Measurements from ENCODE around the gene HARBI1. TPM values are rescaled to one million over a fixed set of nuclear protein-coding genes. Genes with fewer than 3 reads are reported as not detected.

HARBI1 gene
- total and polyA plus RNA-seq, 9 of the 15 experiments (the other 6 are each of a cell fraction or from before 2014, with no cell fraction given) = 3.5 to 8.4 (median 5.5) TPM

DNA sequence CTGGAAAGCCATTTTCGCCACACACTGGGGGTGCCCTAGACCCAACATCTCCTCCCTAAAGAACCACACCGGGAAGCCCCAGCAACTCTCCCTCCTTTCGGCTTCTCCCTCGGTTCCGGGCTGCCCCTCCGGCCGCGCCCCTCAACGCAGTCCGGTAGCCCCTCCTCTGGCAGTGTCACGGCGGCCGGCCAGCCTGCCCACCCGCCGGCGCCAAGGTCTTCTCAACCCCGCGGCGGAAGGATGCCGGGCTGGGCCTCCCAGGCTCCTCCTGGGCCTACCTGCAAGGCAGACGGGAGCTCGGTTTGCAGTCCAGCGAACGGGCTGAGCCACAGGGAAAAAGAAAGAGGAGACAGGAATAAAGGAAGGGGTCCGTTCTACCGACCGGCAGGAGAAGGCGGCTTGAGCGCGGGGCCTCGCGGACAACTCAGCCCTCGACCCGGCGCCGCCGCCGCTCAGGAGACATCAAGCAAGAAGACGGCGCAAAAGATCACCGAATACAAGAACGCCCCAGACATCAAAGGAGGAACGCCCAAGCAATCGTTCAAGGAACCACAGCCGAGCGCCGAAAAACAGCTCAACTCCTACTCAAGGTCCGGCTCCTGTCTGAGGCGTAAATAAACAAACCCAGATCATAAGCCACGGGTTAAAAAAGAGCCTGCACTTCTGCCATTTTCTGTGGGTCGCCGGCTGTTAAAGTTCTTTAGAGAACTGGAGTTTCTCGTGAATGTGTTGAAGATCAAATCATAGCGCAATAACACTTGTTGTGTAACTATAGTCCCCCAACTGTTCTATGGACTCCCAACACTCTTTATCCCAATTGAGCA, 23.3 kb downstream of the HARBI1 start, which contains the start of gene AMBRA1 (continued):
- TF ChIP-seq, protein P1, sequence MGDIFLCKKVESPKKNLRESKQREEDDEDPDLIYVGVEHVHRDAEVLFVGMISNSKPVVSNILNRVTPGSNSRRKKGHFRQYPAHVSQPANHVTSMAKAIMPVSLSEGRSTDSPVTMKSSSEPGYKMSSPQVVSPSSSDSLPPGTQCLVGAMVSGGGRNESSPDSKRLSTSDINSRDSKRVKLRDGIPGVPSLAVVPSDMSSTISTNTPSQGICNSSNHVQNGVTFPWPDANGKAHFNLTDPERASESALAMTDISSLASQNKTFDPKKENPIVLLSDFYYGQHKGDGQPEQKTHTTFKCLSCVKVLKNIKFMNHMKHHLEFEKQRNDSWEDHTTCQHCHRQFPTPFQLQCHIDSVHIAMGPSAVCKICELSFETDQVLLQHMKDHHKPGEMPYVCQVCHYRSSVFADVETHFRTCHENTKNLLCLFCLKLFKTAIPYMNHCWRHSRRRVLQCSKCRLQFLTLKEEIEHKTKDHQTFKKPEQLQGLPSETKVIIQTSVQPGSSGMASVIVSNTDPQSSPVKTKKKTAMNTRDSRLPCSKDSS (IDR thresholded peaks at IDR 0.05; ENCODE audit: low read depth, partially characterized antibody) = no peak
- no peak for TF ChIP-seq RUNX1 (IDR thresholded peaks at IDR 0.05; ENCODE audit: low read depth)
- no peak for TF ChIP-seq TEAD4 (IDR thresholded peaks at IDR 0.05; ENCODE audit: low read length)
- 0 out of 2 replicates have a peak, but pooled peaks have one; percentile 22 for TF ChIP-seq TEAD4 (CRISPR knock-in tag; IDR thresholded peaks at IDR 0.05; ENCODE audit: borderline replicate concordance)
- TF ChIP-seq SMAD4 (CRISPR knock-in tag; conservative IDR thresholded peaks at IDR 0.05) = peak; percentile 87
- TF ChIP-seq JUN (IDR thresholded peaks at IDR 0.05; ENCODE audit: borderline replicate concordance, low read depth, low read length) = peak; percentile 41; the same call in 1 of the 2 replicates
- no peak; the same call in 1 of the 2 replicates for TF ChIP-seq JUN (CRISPR knock-in tag; IDR thresholded peaks at IDR 0.05; ENCODE audit: borderline replicate concordance)
- peak; percentile 48 for TF ChIP-seq TCF3 (CRISPR knock-in tag; IDR thresholded peaks at IDR 0.05)
- no peak for TF ChIP-seq ZNF586 (CRISPR knock-in tag; conservative IDR thresholded peaks at IDR 0.05)
- peak; percentile 60 to 75; a peak in 2 of 4 replicates for TF ChIP-seq TBL1XR1 (IDR thresholded peaks at IDR 0.05; ENCODE audit: low read length in 2 of 2)
- TF ChIP-seq TCF7 (IDR thresholded peaks at IDR 0.05; ENCODE audit: borderline replicate concordance) = peak; percentile 78; the same call in 1 of the 2 replicates
- peak; percentile 68; the same call in 1 of the 2 replicates for TF ChIP-seq BRD4 (IDR thresholded peaks at IDR 0.05)
- peak; percentile 71 for TF ChIP-seq ZEB2 (IDR thresholded peaks at IDR 0.05)

Data from K562 (cell line).